GM12892 (cell line): ENCODE measurements around the gene ARMH2. TPM values are rescaled to one million over a fixed set of nuclear protein-coding genes. Genes with fewer than 3 reads are reported as not detected.

Experiments used
- DNase-seq: peaks from one replicate; pipeline ENCODE4 v3.0.0; 2011; ENCODE audit not compliant: insufficient read length
- FAIRE-seq: peaks from 2 replicates; lab custom pipeline; 2011; peaks lifted over from hg19 to GRCh38; lab: Jason Lieb, UNC
- POLR2A ChIP-seq: IDR thresholded peaks from 2 replicates; pipeline ENCODE4 v1.6.1; 2011; ENCODE audit warnings: low read depth, low read length, control low read depth
- POLR2AphosphoS5 ChIP-seq: IDR thresholded peaks from 2 replicates; pipeline ENCODE4 v1.6.1; 2011; ENCODE audit warnings: low read depth, low read length, control low read depth
- TAF1 ChIP-seq: IDR thresholded peaks from 2 replicates; pipeline ENCODE4 v1.6.1; 2011; ENCODE audit warnings: low read depth, mild to moderate bottlenecking, control low read depth, low read length, borderline replicate concordance
- polyA plus RNA-seq: library from polyadenylated mRNA; unstranded; fragments of >200 nt; gene quantifications from one replicate; pipeline ENCODE4 v1.2.1, GENCODE V29; 2012; ENCODE audit warnings: missing spikeins, inconsistent platforms; ENCODE audit not compliant: missing spikeins

ARMH2 gene
- polyA plus RNA-seq, result not detected

DNA sequence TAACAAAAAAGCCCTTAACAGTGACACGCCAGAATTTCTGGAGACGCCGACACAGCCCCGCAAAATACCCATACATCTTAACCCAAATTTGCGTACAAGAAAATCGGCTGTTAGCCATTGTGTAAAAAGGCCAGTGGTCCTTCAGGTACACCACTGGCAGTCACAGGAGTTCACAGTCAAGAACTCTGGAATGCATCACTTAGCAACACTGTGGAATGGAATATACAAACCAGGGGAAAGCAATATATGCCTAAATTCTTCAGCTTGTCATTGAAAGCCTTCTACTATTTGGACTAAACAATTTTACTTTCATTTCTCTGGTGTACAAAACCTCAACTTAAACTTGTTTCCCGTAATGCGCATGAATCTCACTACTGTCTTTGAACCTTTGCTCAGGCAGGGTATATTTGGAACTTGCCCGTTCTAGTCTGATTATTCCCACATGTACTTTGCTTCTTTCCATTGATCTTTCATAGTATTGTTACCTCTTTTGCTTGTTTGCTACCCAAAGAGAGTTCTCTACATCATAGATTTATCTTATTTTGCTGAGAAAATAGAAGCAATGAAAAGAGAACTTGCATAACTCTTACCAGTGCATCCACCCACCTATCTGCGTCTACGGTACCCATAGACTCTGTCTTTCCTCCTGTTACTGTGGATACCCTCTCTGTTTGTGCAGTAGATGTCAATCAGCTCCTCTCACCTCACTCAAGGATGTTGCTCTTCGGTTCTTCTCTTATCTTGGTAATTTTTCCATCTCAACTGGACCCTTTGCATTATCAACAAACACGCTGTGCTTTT is at the start of gene ARMH2:
TSS of gene ARMH2 (minus strand) at position 178 of the 801 bp plus-strand sequence. CDS start at position 118, 60 bp downstream.
- no peak for DNase-seq
- TF ChIP-seq TAF1, result no peak
- no peak for TF ChIP-seq POLR2A
- TF ChIP-seq POLR2AphosphoS5, result no peak
- no peak for FAIRE-seq

DNA sequence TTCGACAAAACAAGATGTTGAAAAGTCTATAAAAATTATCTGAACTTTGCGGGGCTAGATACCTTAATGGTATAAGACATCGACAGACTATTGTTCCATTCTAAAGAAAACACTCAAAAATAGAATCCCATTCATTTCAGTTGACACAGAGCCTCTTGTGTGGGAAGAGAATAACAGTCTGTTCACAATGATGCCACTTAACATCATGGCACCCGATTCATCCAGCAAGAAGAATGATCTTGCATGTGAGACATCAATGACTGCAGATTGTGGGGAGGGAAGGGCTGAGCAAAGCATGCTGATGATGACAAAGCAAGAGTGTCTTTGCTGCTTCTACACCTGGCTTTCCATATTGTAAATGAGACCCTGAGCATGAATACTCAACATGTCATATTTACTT is 49.7 kb upstream of the ARMH2 start:
- no peak for TF ChIP-seq TAF1
- TF ChIP-seq POLR2A, result no peak
- TF ChIP-seq POLR2AphosphoS5, result no peak
- DNase-seq (no peak), FAIRE-seq (no peak)

DNA sequence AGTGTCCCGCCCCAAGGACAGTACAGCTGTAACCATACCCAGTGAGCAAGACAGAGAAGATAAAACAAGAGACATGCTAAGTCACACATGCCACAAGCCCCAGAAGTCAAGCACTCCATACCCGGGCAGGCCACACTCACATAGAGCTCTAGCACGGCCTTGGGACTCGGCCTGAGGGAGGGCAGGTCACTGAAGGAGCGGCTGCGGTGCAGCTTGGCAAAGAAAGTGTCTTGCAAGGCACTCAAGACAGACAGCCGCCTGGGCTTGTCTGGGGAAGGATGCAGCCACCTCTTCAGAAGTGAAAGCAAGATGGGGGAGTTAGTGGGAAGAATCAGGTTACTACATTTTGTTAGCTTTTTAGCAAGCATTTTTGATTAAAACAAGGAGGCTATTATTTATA is 48.7 kb upstream of the ARMH2 start:
- no peak for TF ChIP-seq POLR2AphosphoS5
- TF ChIP-seq TAF1, result no peak
- TF ChIP-seq POLR2A, result no peak
- DNase-seq, result no peak
- no peak for FAIRE-seq

DNA sequence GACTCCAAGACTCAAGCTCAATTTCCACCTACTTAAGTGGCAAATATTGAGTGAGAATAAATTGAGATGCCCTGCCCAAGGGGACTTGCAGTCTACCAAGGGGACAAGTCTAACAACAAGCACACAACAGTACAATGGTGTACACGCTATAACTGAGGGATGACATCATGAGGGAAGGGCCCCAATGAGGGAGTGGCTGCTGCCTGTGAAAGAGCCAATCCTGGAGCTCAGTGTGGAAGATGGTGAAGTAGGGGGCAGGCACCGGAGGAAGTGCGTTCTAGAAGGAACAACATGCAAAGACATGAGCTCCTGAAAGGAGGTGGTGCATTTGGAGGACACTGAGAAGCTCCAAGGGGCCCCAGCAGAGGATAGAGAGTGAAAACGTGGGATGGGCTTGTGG is 46.9 kb upstream of the ARMH2 start:
- no peak for FAIRE-seq
- DNase-seq, result no peak
- TF ChIP-seq POLR2A (no peak), POLR2AphosphoS5 (no peak), TAF1 (no peak)

DNA sequence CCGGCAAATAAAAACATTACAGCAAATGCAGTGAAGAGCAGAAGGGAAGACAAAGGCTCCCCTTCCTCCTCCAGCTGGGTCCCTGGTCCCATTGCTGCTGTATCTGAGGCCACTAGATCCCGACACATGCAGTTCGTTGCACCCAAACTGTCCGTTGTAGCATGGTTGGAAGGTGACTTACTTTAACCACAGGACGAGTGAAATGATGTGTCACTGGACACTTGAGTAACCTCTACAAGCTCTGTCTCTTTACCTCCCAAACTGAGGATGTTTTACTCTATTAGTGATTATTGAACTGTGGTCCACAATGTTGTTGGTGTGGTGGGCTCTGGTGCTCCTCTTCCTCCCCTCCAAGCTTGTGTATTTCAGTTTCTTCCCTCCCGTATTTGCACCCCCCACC is 46.2 kb upstream of the ARMH2 start:
- DNase-seq, result no peak
- no peak for TF ChIP-seq TAF1
- no peak for FAIRE-seq

DNA sequence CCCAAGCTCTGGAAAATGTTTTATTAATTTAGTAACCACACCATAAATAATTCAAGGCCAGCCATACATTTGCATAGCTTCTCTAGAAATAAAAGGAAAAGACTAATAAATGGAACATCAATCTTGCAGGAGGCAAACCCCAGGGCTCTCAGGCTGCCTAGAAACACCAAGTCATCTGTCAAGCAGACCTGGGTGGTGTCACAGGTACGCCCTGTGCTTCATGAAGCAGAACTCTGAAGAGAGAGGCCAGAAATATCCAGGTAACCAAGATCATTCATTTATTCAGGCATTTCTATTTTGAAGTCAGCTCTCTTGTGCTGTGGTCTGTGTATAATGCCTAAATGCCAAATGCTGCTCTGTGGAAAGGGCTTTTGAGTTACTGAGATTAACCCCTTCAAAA is 45.3 kb upstream of the ARMH2 start:
- FAIRE-seq (no peak), DNase-seq (no peak)
- TF ChIP-seq POLR2A (no peak), TAF1 (no peak), POLR2AphosphoS5 (no peak)

DNA sequence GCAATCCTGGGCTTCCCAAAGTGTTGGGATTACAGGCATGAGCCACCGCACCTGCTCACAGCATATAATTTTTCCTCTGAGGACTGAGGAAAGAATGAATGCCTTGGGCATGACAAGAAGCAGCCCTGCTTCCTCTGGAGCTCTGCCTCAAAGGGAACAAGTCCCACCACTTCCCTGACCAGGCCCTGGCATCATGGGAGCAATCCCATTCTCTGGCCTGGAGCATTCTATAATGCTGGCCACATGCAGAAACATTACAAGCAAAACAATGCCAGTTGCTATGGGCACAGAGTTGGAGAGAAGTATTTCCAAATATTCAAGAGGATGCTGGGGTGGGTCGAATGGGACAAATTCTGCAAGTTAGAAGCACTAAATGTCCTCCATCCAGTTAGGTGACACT is 41.5 kb upstream of the ARMH2 start:
- no peak for TF ChIP-seq POLR2AphosphoS5
- no peak for TF ChIP-seq POLR2A
- TF ChIP-seq TAF1, result no peak
- no peak for FAIRE-seq

DNA sequence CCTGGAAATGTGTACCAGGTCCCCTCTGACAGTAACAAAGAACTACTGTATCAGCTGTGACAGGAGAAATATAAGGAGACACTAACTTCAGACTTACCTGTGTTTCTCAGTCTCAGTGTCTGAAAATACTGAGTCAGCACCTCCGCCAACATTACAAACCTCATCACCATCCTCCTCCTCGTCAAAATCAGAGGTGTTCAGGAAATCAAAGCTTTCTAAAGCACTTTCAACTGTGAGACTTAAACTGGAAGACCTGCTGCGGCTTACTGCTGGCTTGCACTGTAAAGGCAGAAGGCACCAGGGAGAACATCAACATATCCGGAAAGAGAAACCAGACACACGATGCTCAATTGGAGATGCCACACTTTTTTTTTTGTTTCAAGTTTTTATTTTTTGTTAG is 40.3 kb upstream of the ARMH2 start:
- DNase-seq (no peak), FAIRE-seq (no peak)
- TF ChIP-seq POLR2A (no peak), TAF1 (no peak), POLR2AphosphoS5 (no peak)

More for the DNA sequence above, 41.5 kb upstream of the ARMH2 start:
- no peak for DNase-seq

DNA sequence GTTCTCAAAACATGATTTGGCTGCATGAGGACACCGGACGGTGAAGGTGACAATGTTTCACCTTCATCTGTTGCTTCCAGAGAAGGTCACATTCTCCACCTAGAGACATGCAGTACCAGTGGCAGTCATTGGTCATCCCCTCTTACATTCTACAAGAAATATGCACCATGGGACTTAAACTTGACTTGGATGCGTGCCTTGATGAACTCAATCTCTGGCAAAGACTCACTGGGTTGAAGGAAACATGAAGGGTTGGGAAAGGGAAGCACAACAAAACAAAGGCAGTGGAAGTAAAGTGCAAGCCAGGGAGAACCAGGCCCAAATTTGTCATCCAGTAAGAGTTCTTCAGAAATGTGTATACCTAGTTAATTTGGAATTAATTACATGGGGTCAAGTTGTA is 39.4 kb upstream of the ARMH2 start:
- TF ChIP-seq TAF1, result no peak
- TF ChIP-seq POLR2A, result no peak
- no peak for TF ChIP-seq POLR2AphosphoS5
- DNase-seq (no peak), FAIRE-seq (no peak)

DNA sequence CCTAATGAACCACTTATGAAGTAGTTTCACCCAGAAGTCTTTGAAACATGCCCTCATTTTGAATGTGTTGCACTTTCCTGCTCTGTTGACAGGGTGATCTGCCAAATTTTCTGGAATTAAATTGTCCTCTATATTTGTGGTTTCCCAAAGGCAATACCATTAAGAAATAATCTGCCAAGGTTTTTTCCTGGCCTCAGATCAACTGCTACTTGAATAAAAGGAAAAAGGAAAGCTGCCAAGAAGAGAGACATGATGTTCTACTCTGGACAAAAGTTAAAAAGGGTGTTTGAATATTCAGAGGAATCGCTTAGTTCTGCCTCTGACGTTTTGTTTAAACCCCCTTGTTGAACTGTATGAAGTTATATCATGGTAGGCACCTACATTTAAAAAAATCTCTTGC is 37.4 kb upstream of the ARMH2 start:
- TF ChIP-seq POLR2A (no peak), TAF1 (no peak), POLR2AphosphoS5 (no peak)
- FAIRE-seq (no peak), DNase-seq (no peak)

DNA sequence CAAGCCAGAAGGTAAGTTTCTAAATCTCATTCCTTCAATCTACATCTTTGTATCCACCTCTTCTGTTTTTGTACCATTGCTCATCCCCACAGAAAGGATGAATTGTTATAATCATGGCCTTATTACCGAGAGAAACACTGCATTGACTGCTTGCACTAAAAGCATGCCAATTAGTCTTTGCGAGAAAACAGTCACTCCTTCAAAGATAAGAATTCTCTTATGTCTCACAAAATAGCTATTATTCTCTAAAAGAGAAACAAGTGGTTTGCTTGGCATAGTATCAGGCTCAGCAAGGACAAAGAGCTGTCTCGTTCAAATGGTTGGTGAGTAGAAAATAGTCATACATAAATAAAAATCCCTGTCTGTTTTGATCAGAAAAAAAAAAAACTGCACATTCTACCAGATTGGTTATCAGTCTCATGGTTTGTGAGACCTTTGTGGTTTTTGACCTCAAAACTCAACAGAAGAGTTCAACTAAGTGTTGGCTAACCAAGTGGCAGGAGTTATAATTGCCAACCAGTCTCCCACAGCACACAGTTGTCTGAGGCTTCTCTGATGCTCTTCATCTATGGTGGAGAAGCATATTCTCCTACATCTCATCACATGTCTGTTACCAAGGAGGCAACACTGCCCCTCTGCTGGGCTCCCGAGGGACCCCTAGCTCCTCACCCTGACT is 35.1 kb upstream of the ARMH2 start:
- no peak for FAIRE-seq
- DNase-seq, result no peak
- TF ChIP-seq POLR2AphosphoS5 (no peak), TAF1 (no peak), POLR2A (no peak)

DNA sequence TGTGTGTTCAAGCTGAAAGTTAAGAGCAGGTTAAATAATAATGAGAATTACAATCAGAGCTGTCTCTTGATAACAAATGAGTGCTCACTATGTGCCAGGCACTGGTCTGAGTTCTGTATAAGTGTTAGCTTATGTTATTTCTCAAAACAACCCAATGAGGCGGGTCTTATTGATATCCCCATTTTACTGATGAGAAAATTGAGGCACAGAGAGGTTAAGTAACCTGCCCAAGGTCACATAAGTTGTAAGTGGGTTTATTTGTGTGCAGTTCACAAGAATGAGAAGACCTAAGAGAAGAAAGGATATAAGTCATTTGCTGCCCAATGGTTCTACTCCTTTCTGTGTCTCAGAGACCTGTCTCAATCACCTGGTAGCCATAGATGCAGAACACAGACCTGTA is 34.1 kb upstream of the ARMH2 start:
- TF ChIP-seq POLR2AphosphoS5, result no peak
- no peak for TF ChIP-seq POLR2A
- TF ChIP-seq TAF1, result no peak
- no peak for DNase-seq
- no peak for FAIRE-seq

DNA sequence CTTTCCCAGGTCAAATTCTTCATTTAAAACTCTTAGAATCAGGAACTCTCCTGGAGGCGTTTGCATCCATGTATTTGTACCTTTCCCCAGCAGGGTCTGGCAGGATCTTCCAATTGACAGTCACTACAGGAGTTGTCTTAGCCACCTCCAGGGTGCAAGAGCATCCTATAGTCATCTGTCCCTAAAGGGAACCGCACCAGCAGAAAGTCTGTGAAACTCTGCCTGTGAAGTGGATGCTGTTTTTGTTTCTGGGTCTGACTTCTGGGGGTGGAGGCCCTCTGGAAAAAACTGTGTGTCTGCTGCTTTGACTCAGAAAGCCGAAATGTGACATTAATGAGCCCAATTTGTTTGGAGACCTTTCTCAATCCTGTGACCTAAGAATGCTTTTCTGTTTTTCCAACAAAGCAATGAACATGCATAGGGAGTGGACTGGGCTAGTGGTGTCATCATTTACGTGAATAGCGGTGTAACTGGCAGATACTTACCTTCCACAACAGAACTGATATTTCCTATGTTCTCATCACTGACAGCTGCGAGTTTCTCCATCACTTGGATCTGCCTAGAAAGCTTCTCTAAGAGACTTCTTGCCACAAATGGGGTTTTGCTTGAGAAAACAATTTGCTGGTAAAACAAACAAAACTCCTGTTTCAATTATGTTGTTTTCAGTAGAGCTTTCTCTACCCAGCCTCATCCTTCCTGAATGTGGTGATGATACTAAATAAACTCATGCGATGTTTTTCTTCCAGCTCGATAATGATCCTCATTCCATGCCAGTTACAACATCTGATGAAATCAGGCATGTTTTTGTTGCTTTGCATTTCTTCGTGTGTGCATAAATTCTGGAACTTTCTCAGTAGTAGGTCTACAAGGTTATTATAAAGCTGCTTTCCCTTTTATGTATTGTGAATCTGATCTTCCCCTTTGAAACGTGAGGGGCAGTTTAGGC is 33.3 kb upstream of the ARMH2 start:
- TF ChIP-seq POLR2AphosphoS5 (no peak), POLR2A (no peak), TAF1 (no peak)
- DNase-seq, result no peak
- no peak for FAIRE-seq
